Stimulated activated CD4-positive, alpha-beta T cell treated with anti-CD3 and anti-CD28 coated beads, TNF-alpha, amount 100 ng/mL, for 24 hours (primary cell): ENCODE data around the gene POMZP3.
"Not testable (repeated sequence)": the region's sequence is repeated elsewhere in the genome, so short reads cannot be mapped to it uniquely, and the experiment has no call there.

Source experiments
- DNase-seq, 3 experiments: peaks; one replicate each; pipeline ENCODE4 v3.0.0-alpha.2; 2020; ENCODE audit warnings: low read depth in 3 of 3

The POMZP3 gene

DNA sequence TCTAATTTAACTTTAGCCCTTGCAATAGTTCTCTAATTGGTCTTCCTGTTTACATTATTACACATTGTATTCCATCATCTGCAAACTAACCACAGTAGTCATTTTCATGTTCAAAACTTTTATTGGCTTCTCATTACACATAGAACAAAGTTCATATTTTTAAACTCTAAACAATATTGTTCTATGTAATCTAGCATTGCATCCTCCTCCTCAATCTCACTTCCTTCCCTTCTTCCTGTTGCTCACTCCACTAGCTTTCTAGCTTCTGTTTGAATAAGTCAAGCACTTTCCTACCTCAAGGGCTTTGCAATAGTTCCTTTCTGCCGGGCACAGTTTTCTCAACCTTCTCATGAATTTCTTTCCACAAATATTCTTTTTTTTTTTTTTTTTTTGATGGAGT, 38.5 kb downstream of the POMZP3 start:
- DNase-seq = not testable (repeated sequence)

DNA sequence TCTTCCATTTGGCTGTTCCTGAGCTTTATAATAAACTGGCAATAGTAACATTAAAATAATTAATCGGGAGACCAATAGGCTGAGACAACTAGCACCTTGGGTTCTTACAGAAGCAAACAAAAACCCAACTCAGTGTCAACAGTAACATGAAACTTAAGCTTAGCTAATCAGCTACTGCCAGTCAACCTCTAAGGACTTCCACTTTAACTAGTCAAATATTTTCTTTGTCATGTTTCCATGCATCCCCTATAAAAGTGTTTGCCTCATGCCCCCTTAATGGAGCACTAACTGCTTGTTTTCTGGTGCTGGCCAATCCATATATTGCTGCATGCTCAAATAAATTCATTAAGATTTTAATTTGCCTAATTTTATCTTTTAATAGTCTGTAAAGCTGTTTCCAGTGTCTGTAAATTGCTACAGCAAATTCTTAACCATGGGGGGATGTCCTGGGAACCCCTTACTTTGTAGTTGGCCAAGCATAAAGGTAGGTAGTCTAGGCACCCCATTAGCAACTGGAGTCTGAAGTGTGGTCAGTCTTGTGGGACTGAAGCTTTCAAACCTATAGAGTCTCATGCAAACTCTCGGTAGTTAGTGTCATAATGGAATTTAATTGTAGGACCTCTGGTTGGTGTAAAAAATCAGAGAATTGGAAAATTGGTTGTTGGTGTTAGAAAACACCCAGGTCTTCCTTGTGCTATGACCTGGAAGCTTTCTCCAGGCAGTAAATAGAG, 40.3 kb downstream of the POMZP3 start:
- DNase-seq = not testable (repeated sequence)

DNA sequence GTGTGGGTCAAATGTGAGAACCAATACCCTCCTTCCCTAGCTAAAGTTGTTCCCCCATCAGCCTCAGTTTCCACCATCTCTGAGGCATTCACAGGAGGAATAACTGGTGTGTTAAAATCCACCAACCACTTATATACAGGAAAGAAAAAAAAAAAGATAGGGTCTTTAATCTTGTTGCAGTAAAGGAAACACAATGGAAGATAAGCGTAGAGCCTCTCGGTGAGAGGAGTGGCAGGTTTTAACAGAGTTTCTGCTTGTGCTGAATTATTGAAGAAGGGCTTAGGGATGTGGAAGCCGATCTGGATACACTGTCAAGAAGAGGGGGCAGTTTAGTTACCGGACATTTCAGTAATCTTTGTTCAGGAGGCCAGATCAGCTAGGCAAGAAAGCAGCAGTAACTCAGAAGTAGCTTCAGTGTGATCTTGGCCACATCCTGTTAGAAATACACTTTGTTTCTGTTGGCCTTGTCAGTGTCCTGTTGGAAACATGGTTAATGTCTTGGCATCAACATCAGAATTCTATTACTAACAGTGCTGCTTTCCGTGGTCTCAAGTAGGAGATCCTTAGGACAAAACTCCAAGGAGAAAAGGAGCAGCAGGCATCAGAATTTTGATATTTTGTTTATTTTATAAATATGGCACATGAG, 43.3 kb downstream of the POMZP3 start:
- not testable (repeated sequence) for DNase-seq

DNA sequence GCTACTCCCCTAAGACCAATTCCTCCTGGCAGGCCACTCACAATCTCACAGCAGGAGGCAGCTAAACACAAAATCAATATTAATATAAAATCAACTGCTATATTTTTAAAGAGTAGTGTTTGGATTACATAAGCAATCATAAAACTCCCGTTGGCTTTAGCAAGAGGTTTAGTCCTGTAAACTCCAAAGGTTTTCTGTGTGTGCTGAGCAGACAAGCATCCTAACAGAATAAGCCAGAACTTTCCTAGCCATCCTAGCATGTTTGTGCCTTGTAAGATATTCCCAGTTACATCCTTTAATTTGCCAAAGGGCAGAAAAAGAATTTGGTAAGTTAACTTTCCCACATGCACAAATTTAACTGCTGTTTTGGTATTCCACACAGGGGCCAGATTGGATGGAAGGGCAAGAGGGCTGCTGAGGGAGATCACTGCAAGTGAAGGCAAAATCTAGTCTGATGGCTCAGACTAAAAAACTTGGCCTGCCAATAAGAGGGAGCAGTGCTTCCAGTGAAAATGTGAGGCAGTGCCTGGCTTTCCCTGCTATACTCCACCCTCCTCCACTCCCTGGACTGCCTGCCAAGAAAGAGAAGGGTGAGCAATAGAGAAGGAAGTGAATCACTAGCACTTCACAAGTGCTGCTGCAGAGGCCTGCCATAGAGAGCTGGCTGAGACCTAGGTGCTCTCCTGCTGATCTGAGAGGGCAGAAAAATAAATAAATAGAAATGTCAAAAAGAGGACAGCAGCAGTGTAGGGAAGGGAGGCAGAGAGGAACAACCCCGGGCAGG, 44.0 kb downstream of the POMZP3 start:
- DNase-seq = peak in 1 of 3 experiments; percentile 22

DNA sequence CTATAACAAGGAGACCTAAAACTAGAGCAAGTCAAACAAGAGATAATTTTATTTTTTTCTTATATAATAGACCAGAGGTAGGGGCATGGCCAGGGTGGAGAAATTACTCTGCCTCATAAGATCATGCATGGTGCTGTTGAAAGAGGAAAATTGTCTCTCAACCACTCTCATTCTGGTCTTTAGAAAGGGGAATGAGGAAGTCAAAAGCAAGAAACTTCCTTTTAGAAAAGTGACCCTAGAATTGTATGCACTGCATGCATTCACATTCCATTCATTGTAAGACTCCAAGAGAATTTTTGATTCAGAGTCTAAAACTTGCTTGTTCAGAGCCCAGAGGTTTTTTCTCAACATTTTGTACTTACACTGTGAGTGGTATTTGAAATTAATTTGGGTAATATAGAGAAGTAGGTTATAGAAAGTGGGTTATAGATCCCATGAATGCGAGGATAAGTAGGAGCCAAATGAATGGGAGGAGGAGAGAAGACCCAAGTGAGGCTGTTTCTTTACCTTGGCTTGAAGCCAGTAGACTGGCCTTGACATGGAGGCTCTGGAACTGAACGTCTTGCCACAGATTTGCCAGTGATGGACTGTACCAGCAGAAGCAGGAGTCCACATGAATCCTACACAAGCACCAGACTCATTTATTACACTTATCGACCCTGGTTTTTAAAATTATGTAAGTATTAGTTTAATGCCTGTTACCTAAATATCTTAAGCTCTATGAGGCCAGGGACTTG, 51.0 kb downstream of the POMZP3 start:
- DNase-seq = not testable (repeated sequence)

DNA sequence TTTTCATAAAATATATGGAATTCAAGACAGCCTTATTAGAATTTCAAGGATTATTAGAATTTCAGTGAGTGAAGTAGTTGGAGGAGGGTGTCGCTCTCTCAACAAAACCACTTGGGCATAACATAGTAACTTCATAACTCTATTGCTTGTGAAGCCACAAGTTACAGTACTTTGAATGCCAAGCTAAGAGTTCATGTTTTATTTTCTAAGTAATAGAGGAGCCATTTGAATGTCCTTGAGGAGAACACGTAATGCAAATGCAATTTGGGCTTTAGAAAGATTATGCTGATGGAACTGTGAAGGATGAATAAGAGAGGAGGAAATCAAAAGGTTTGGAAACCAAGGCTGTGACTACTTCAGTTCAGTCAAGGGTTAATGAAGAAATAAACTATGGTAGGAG, 51.6 kb downstream of the POMZP3 start:
- DNase-seq = not testable (repeated sequence)

DNA sequence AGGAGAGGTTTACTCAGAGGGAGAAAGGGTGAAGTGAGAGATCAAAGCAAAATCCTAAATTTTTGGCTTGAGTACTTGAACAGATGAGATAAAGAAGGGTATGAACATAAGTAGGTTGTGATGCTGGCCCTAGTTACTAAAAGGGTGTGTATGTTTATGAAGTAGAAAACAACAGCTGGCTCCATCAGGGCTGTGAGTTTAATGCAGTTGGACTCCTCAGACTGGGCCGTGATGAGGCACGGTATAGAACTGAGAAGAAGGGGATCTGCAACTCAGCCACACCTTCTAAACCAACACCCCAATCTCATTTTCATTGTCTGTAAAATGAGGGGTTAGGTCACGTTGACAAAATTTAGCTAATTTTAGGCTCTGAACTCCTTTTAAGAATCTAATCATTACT, 54.8 kb downstream of the POMZP3 start:
- not testable (repeated sequence) for DNase-seq

DNA sequence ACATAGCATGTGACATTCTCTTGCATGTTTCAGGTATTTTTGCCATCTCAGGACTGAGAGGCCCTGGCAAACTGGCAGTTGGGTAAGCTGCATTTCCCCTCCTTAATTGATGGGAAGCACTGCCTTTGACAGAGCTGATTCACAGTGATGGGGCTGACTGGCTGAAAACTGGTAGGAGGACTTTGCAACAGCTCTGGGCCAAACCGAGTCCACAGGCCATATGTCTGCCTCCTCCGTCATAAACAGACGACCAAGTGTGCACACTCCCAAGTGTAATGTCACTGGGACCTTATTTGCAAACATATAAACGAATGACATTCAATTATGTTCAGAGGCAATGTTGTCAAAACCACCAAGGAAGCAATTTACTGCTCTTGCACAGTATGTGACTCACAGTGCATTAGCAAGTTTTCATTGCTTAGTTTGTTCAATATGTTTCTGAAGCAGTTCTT, 56.7 kb downstream of the POMZP3 start:
- DNase-seq = not testable (repeated sequence)

DNA sequence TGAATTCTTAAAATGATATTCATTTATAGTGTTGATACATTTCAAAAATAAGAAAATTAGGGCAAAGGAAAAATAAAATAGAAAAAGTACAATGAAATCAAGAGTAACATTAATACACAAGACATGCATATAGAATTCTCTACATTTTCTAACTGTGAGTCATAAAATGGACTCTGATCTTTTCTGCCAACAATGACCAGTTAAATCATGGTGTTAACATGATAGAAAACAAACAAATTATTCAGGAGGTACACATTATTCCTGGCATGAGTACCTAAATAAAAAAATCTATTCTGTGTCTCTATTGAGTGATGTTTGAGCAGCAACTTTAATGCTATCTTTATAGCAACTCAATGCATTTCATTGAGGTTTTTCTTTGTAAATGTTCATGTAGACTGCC, 58.3 kb downstream of the POMZP3 start:
- not testable (repeated sequence) for DNase-seq

DNA sequence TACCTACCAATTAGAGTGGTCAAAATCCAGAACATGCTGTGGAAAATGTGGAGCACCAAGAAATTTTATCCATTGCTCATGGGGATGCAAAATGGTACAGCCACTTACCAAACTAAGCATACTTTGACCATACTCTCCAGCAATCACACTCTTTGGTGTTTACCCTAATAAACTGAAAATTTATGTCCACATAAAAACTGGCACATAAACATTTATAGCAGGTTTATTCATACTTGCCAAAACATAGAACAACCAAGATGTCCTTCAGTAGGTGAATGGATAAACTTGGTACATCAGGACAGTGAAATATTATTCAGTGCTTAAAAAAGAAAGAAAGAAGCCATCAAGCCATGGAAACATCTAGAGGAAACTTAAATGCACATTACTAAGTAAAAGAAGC, 59.3 kb downstream of the POMZP3 start:
- not testable (repeated sequence) for DNase-seq

DNA sequence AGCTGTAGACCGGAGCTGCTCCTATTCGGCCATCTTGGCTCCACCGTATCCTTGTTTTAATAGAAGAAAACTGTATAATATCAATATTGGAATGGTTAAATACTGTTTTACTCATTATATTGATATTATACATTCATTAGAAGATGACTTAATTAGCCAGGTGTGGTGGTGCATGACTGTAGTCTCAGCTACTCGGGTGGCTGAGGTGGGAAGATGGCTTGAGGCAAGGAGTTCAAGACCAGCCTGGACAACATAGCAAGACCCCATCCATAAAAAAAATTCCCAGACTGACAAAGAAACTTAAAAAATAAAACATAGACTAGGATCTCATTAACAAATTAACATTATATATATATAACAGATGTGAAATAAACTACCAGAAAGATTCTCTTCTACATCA, 59.8 kb downstream of the POMZP3 start:
- not testable (repeated sequence) for DNase-seq

DNA sequence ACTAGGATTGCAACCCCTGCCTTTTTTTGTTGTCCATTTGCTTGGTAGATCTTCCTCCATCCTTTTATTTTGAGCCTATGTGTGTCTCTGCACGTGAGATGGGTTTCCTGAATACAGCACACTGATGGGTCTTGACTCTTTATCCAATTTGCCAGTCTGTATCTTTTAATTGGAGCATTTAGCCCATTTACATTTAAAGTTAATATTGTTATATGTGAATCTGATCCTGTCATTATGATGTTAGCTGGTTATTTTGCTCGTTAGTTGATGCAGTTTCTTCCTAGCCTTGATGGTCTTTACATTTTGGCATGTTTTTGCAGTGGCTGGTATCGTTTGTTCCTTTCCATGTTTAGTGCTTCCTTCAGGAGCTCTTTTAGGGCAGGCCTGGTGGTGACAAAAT, 62.1 kb downstream of the POMZP3 start:
- not testable (repeated sequence) for DNase-seq

DNA sequence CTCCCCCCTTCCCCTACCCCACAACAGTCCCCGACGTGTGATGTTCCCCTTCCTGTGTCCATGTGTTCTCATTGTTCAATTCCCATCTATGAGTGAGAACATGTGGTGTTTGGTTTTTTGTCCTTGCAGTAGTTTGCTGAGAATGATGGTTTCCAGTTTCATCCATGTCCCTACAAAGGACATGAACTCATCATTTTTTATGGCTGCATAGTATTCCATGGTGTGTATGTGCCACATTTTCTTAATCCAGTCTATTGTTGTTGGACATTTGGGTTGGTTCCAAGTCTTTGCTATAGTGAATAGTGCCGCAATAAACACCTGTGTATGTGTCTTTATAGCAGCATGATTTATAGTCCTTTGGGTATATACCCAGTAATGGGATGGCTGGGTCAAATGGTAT, 65.7 kb downstream of the POMZP3 start:
- DNase-seq = not testable (repeated sequence)

DNA sequence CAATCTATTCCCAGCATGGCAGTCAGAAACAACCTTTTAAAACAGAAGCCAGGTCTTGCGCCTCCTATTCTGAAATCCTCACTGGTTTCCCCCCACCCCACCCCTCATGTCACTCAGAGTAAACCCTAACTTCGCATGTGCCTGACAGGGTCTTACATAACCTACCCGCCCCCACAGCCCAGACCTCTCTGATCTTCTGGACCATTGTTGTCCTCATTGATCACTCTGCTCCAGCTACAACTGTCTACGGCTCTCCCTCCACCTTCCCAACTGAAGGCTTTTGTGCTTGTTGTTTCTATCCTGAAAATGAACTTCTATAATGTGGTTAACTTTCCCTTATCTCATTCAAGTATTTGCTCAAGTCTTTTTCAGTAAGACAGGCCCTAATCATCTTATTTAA, 66.9 kb downstream of the POMZP3 start:
- not testable (repeated sequence) for DNase-seq
